ENCODE data around the gene GP9.
"Not testable (repeated sequence)": the region's sequence is repeated elsewhere in the genome, so short reads cannot be mapped to it uniquely, and the experiment has no call there.

GP9 gene

GRCh38 chr3:129068291-129068886 is 7.8 kb downstream of the GP9 start:
- no peak for ATAC-seq
- TF ChIP-seq CSDC2 (CRISPR knock-in tag; IDR thresholded peaks at IDR 0.05) = no peak
- TF ChIP-seq CSRNP3 (CRISPR knock-in tag; IDR thresholded peaks at IDR 0.05) = no peak
- TF ChIP-seq ZC3H10 (CRISPR knock-in tag; IDR thresholded peaks at IDR 0.05) = no peak
- no peak for TF ChIP-seq OSR1 (CRISPR knock-in tag; IDR thresholded peaks at IDR 0.05)

- not testable (repeated sequence) for ATAC-seq
Observed at GRCh38 chr3:129069313-129070085, 8.9 kb downstream of the GP9 start.

GRCh38 chr3:129070086-129070885 is 9.7 kb downstream of the GP9 start:
- TF ChIP-seq SNAI2 (CRISPR knock-in tag; IDR thresholded peaks at IDR 0.05) (no peak), PATZ1 (CRISPR knock-in tag; IDR thresholded peaks at IDR 0.05; ENCODE audit: borderline replicate concordance) (no peak), CREB5 (CRISPR knock-in tag; IDR thresholded peaks at IDR 0.05; ENCODE audit: low read depth) (no peak), ZNF565 (CRISPR knock-in tag; conservative IDR thresholded peaks at IDR 0.05; ENCODE audit: low read depth) (no peak), ESRRG (CRISPR knock-in tag; IDR thresholded peaks at IDR 0.05) (no peak), BACH2 (CRISPR knock-in tag; IDR thresholded peaks at IDR 0.05; ENCODE audit: borderline replicate concordance) (no peak), TCF4 (CRISPR knock-in tag; IDR thresholded peaks at IDR 0.05; ENCODE audit: borderline replicate concordance) (no peak), ARNTL (CRISPR knock-in tag; IDR thresholded peaks at IDR 0.05; ENCODE audit: borderline replicate concordance, low read depth) (no peak)
- ATAC-seq = no peak

GRCh38 chr3:129077222-129077621 is 16.6 kb downstream of the GP9 start:
- ATAC-seq = no peak
- TF ChIP-seq BACH2 (CRISPR knock-in tag; IDR thresholded peaks at IDR 0.05; ENCODE audit: borderline replicate concordance) (no peak), GLIS3 (CRISPR knock-in tag; IDR thresholded peaks at IDR 0.05) (no peak), CSRNP3 (CRISPR knock-in tag; IDR thresholded peaks at IDR 0.05) (no peak)

- TF ChIP-seq ZNF70 (CRISPR knock-in tag; IDR thresholded peaks at IDR 0.05) (no peak), ARNTL (CRISPR knock-in tag; IDR thresholded peaks at IDR 0.05; ENCODE audit: borderline replicate concordance, low read depth) (no peak)
- no peak for ATAC-seq
Observed at GRCh38 chr3:129078510-129078909, 17.9 kb downstream of the GP9 start.

GRCh38 chr3:129081503-129081902 is 20.9 kb downstream of the GP9 start:
- no peak for ATAC-seq
- no peak for TF ChIP-seq GLIS3 (CRISPR knock-in tag; IDR thresholded peaks at IDR 0.05)
- no peak for TF ChIP-seq BACH2 (CRISPR knock-in tag; IDR thresholded peaks at IDR 0.05; ENCODE audit: borderline replicate concordance)
- no peak for TF ChIP-seq ZNF8 (CRISPR knock-in tag; IDR thresholded peaks at IDR 0.05)
- no peak for TF ChIP-seq TOX (CRISPR knock-in tag; IDR thresholded peaks at IDR 0.05; ENCODE audit: borderline replicate concordance)
- TF ChIP-seq CREB5 (CRISPR knock-in tag; IDR thresholded peaks at IDR 0.05; ENCODE audit: low read depth) = no peak
- TF ChIP-seq RARB (CRISPR knock-in tag; IDR thresholded peaks at IDR 0.05) = no peak
- TF ChIP-seq ISL1 (CRISPR knock-in tag; IDR thresholded peaks at IDR 0.05) = no peak
- TF ChIP-seq CSDC2 (CRISPR knock-in tag; IDR thresholded peaks at IDR 0.05) = no peak
- no peak for TF ChIP-seq PPARA (CRISPR knock-in tag; IDR thresholded peaks at IDR 0.05; ENCODE audit: borderline replicate concordance)

Measured in SK-N-SH treated with all-trans-retinoic acid at 6 μM for 48 hours (cell line).